ENCODE measurements around the gene ZNF132.
"Not testable (repeated sequence)": the region's sequence is repeated elsewhere in the genome, so short reads cannot be mapped to it uniquely, and the experiment has no call there.

ZNF132 gene

DNA sequence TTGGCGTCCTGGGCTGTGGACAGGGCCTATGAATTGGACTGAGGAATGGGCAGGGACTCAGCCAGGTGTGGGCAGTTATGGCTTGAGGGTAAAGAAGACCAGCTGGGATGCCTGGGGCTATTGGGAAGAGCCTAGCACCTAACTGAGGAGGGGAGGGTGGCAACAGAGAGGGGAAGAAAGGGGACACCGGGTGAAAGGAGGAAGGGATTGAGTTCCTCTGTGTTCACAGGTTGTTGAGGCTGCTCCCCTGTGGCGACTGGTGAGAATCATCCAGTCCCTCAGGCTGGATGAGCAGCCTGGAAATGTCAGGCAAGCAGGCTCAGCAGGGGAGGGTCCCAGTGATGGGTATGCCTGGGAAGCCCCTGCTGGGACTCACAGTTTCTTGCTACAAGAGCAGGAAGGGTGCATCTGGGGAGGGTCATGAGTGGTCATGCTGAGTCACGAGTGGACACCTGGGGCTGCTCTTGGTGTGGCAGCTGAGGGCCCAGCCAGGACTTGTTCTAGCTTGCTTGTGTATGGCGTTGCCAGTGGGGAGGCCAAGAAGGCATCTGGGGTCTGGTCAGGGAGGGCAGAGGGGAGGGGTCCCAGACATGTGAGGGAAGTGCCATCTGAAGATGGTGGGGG is 28.4 kb upstream of the ZNF132 start:
- DNase-seq (ENCODE audit: low read depth, low spot score), result peak; percentile 21

DNA sequence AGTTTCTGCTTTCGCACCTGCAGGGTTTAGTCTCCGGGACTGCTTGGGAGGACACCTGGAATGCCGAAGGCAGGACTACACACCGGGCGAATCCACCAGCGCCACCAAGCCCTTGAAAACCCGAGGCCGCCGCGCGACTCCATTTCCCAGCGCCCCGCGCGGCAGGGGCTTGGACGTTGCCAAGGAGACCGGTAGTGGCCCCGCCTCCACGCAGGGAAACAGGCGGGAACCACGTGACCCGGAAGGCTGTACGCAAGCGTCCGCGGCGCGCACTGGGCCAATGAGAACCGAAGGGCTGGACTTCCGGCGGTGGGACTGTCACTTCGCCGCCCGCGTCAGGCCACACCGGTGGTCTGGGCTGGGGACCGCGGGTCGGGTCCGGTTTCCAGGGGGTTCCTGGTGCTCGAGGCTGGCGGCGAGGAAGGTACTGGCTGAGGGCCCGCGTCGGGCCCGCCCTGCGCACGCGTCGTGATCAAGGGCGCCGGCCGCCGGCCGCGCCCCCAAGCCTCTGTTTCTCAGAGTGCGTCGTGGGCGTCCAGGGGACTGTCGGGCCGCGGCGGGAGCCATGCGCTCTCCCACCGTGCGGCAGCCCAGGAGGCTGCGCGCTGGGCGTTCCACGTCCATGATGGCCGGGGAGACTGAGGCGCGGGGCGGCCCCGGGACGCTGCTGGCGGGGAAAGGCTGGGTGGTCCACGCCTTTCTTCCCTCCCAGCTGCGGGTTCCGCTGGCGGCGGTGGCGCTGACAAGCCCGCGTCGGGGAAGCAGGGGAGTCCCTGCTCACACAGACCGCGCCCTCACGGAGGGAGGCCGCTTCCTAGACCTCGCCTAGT is 27.0 kb upstream of the ZNF132 start, which contains the start of gene ZNF324:
TSS of gene ZNF324 (plus strand) at position 321 of the 830 bp plus-strand sequence. CDS start 2,106 bp downstream, outside the sequence.
- peak; percentile 98 for DNase-seq (ENCODE audit: low read depth, low spot score)

DNA sequence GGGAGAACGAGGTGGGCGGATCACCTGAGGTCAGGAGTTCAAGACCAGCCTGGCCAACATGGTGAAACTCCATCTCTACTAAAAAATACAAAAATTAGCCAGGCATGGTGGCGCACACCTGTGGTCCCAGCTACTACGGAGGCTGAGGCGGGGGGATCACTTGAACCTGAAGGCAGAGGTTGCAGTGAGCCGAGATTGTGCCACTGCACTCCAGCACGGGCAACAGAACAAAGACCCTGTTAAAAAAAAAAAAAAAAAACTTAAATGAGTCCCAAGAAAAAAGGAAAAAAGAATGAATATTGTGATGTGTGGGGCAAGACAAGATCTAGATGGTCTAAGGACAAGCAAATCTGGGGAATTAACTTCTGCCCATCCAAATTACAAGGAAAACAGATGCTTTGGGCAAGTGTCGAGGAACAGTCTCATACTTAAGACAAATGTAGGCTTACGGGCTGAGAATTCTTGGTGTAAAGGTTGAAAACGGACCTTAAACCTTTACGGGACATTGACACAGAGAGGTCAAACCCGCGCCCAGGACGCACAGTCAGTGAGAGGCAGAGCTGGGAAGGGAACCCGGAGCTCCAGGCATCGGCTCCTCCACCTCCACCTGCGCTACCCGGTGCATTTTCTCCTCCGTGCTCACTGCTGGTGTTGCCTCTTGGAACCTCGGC is 26.3 kb upstream of the ZNF132 start:
- DNase-seq (ENCODE audit: low read depth, low spot score), result no peak

DNA sequence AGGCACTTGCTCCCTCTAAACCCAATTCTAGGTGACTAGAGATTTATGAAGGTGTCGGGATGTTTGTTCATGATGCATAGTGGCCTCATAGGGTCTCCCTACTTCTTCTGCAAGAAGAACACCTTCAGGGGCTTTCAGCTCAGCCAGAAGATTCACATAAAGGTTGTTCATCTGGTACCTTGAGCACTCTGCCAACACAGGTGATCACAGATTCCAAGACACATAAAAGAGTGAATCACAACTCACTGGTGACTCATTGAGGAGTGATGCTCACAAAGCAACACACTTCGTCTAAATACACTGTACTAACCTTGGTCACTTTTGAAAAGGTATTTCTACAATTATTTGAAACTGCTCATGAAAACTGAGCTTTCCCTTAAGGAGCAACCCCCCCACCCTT is 20.1 kb upstream of the ZNF132 start:
- no peak for DNase-seq (ENCODE audit: low read depth, low spot score)

DNA sequence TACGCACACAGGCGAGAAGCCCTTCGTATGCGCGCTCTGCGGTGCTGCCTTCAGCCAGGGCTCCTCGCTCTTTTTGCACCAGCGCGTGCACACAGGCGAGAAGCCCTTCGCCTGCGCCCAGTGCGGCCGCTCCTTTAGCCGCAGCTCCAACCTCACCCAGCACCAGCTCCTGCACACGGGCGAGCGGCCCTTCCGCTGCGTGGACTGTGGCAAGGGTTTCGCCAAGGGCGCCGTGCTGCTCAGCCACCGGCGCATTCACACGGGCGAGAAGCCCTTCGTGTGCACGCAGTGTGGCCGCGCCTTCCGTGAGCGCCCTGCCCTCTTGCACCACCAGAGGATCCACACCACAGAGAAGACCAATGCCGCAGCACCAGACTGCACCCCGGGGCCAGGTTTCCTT is 16.2 kb upstream of the ZNF132 start:
- DNase-seq (ENCODE audit: low read depth, low spot score), result no peak

DNA sequence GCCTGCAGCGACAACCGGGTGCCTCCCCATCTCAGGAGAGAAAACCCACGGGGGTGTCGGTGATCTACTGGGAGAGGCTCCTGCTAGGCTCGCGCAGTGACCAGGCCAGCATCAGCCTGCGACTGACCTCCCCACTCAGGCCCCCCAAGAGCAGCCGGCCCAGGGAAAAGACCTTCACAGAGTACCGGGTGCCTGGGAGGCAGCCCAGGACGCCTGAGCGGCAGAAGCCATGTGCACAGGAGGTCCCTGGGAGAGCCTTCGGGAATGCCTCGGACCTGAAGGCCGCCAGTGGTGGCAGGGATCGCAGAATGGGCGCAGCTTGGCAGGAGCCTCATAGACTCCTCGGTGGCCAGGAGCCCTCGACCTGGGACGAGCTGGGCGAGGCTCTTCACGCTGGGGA is 15.4 kb upstream of the ZNF132 start:
- no peak for DNase-seq (ENCODE audit: low read depth, low spot score)

DNA sequence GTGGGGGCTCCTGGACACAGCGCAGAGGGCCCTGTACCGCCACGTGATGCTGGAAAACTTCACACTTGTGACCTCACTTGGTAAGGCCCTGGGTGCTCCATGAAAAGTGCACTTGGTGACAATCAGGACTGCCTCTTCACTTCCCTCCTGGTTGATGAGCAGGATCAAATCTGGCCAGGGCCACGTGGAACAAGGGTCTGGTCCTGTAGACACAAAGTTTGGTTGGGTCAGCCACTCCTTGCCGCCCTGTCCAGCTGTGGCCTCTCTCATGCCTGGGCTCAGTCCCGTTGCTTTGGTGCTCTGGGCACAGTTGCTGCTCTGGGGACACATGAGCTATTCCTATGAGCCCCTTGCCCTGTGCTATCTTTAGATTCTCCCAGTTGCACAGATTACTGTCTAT is 13.8 kb upstream of the ZNF132 start:
- DNase-seq (ENCODE audit: low read depth, low spot score), result no peak

DNA sequence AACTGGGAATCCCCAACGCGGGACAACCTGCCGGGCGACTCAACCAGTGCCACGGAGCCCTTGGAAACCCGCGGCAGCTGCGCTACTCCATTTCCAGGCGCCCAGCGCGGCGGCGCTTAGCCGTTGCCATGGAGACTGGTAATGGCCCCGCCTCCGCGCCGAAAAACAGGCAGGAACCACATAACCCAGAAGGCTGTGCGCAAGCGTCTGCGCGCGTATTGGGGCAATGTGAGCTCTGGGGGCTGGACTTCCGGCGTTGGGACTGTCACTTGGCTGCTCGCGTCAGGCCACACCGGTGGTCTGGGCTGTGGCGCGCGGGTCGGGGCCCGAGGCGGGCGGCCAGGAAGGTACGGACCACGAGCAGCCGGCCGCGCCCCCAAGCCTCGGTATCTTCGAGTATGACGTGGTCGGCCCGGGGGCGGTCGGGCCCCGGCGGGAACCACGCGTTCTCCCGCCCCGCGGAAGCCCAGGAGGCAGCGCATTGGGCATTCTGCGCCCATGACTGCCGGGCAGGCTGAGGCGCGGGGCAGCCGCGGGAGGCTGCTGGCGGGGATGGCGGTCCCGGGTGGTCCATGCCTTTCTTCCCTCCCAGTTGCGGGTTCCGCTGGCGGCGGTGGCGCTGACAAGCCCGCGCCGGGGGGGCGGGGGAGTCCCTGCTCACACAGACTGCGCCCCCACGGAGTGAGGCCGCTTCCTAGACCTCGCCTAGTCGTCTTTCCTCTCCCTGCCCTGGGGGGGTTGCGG is 11.6 kb upstream of the ZNF132 start, which contains the start of gene ZNF324B:
TSS of gene ZNF324B (plus strand) at position 265 of the 744 bp plus-strand sequence. CDS start 2,080 bp downstream, outside the sequence.
- peak; percentile 97 for DNase-seq (ENCODE audit: low read depth, low spot score)

DNA sequence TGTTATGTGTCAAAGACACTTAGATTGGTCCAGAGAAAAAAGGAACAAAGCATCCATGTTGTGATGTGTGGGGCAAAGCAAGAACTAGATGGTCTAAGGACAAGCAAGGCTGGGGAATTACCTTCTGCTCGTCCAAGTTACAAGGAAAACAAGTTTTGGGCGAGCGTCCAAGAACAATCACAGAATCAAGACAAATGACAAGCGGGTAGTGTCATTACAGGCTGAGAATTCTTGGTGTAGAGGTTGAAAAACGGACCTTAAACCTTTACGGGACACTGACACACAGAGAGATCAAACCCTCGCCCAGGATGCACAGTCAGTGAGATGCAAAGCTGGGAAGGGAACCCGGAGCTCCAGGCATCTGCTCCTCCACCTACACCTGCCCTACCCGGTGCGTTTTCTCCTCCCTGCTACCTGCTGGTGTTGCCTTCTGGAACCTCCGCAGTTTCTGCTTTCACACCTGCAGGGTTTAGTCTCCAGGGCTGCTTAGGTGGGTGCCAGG is 11.0 kb upstream of the ZNF132 start:
- DNase-seq (ENCODE audit: low read depth, low spot score), result no peak

DNA sequence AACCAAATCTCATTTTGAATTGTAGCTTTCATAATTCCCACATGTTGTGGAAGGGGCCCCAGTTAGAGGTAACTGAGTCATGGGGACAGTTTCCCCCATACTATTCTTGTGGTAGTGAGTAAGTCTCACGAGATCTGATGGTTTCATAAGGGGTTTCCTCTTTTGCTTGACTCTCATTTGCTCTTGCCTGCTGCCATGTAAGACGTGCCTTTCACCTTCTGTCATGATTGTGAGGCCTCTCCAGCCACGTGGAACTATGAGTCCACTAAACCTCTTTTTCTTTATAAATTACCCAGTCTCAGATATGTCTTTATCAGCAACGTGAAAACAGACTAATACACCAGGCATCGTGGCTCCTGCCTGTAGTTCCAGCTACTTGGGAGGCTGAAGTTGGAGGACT is 10.0 kb upstream of the ZNF132 start:
- DNase-seq (ENCODE audit: low read depth, low spot score), result not testable (repeated sequence)

DNA sequence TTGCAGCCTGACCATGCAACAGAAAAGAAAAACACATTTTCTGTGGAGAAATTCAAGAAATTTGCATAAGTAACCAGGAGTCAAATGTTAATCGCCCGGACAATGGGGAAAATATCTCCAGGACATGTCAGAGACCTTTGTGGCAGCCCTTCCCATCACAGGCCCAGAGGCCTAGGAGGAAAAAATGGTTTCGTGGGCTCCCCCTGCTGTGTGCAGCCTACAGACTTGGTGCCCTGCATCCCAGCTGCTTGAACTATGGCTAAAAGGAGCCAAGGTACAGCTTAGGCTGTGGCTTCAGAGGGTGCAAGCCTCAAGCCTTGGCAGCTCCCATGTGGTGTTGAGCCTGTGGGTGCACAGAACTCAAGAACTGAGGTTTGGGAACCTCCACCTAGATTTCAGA is 8.9 kb upstream of the ZNF132 start:
- not testable (repeated sequence) for DNase-seq (ENCODE audit: low read depth, low spot score)

DNA sequence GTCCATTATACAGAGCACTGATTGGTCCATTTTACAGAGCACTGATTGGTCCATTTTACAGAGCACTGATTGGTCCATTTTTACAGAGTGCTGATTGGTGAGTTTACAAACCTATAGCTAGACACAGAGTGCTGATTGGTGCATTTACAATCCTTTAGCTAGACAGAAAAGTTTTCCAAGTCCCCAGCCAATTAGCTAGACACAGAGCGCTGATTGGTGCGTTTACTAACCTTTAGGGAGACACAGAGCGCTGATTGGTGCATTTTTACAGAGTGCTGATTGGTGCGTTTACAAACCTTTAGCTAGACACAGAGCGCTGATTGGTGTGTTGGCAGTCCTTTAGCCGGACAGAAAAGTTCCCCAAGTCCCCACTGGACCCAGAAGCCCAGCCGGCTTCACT is 3.0 kb upstream of the ZNF132 start:
- not testable (repeated sequence) for DNase-seq (ENCODE audit: low read depth, low spot score)

DNA sequence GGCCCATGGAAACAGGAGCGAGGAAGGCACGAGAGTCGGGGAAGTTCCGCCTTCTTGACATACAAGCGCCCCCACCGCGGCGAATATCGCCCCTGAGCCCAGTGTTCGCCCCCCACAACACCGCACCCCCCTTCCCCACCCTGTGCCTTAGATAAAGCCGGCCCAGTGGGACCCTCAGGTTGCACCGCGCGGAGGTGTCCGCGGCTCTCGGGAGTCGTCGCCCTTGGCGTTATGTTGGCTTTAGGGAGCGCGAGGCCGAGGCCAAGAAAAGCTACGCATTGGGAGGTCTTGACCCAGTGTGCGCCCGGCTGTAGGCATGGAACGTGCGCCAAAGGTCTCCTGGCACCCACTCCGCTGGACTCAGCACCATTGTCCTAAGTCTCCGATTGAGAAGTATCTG is 603 bp upstream of the ZNF132 start:
- DNase-seq (ENCODE audit: low read depth, low spot score), result no peak

DNA sequence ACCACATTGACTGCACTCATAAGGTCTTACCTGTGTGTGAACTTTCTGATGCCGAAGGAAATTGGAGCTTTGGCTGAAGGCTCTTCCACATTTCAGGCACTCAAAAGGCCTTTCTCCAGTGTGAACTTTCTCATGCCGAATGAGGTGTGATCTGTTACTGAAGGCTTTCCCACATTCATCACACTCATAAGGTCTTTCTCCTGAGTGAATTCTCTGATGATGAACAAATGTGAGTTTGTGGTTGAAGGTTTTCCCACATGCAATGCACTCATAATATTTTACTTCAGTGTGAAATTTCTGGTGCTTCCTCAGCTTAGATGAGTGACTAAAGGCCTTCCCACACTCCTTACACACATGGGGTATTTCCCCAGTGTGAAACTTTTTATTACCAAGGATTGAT is 5.7 kb downstream of the ZNF132 start:
- DNase-seq (ENCODE audit: low read depth, low spot score), result no peak

DNA sequence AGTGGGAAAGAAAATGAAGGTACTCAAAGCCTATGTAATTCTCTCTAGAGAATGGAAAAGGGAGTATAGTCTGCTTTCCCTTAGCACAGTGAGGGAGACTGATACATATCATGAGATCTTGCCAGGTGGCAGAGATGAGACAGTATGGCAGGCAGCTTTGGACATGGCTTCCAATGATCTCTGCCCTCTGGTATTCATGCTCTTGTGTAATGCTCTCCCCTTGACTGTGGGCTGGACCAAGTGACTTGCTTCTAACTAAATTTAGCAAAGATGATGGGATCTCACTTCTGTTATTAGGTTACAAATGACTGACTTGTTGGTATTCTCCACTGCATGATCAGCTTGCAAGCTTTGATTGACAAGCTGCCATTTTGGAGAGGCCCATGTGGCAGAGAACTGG is 10.2 kb downstream of the ZNF132 start:
- DNase-seq (ENCODE audit: low read depth, low spot score), result no peak

DNA sequence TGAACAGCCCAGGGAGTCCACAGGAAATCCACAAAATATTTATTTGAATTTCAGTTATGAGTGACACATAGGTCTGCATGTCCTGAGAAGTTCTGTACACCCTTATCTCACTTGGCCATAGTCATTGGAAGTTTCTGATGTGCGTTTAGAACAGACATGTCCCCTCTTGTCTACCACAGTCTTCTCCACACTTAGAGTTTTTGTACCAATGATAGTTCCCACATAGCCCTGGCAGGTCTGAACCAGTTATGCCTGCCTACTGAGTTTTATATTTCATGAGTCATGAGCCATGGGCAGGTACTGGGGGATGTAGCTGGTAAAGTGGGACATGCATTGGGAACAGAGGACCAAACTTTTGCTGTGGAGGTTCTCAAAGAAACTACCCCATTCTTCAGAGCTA is 11.3 kb downstream of the ZNF132 start:
- DNase-seq (ENCODE audit: low read depth, low spot score), result no peak

DNA sequence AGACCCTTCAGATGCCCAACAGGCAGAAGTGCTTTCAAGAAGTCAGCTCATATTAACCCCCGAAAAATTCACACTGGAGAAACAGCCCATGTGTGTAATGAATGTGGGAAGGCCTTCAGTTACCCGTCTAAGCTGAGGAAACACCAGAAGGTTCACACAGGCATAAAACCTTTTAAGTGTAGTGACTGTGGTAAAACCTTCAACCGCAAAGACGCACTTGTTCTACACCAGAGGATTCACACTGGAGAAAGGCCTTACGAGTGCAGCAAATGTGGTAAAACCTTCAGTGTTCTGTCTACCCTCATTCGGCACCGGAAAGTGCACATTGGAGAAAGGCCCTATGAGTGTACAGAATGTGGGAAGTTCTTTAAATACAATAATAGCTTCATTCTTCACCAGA is 22.9 kb downstream of the ZNF132 start:
- DNase-seq (ENCODE audit: low read depth, low spot score), result no peak

DNA sequence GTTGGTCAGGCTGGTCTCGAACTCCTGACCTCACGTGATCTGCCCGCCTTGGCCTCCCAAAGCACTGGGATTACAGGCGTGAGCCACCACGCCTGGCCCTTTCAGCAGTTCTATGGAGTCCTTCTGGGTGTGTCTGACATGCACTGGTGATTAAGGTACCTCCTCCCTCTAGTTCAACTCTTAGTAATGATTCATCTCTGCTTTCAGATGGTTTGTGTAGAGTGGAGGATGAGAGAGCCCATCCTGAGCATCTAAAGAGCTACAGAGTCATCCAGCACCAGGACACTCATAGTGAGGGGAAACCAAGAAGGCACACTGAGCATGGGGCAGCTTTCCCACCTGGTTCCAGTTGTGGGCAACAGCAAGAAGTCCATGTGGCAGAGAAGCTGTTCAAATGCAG is 23.3 kb downstream of the ZNF132 start:
- no peak for DNase-seq (ENCODE audit: low read depth, low spot score)

DNA sequence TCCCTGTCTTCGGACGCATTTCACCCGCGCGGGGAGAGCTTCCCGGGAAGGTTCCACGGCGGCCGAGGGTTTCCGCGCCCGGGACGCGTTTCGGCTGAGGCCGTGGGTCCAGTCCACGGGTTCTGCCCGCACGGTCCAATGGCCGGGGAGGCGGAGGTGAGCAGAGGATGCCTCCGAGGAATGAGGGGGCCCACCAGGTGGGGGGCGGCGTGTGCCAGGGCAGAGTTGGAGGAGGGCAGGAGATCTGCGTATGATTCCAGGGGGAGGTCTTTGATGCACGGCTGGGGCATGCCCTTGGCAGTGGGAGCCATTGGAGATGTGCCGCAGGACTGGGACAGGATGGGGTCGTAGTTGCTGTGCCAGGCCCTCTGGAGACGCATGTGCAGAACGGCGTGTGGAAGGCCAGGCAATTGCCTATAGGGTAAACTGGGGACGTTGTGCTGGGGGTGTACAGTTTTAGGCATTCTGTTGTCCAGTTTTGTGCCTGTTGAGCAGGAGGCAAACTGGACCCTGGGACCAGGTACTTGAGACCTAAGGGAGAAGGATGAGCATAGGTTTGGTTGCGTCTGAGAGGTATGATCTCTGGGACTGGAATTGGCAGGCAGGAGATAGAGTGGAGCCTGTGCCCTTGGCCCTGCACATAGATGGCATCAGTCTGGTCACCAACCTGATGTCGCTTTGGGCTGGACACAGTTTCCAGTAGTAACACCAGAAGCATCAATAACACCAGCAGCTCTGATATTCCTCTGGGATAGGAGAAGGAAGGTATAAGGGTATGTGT is 30.8 kb downstream of the ZNF132 start:
- no peak for DNase-seq (ENCODE audit: low read depth, low spot score)

DNA sequence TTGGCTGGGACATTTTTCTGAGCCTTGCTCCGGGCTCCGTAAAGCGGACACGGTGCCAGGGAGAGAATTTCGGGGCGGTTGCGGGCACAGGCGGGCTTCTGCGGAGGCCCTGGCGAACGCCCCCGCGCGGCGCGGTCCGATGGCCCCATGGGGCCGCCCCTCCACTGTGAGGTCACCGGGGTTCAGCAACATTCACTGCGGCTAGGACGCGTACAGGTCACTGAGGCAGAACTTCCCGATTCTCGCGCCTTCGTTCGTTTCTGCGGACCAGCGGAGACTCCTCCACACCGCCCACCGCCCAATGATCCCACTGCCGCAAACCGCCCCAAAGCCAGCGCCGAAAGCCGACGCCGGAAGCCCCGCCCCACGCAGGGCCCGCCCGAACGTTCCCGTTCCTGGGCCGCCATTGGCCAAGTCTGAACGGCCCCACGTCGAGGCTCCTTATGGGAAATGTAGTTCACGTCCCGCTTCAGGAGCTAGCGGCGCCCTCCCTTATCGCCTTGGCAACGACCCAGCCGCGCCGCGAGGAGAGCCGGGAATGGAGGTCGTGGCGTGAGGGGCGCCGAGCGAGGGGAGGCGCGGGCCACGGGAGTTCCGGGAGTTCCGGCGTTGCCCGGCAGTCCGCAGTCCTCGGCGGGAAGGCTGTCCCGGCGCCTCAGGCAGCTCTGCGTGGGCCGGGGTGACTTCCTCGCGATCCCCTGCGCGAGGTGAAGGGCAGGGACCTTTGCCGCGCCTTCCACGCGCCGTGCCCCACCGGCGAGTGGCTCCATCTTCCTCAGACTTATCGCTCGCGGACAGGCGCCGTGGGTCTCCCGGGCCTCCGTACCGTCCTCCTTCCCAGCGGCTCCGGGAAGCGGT is 31.6 kb downstream of the ZNF132 start, which contains the start of gene ZNF584:
TSS of gene ZNF584 (plus strand) at position 498 of the 858 bp plus-strand sequence. CDS start 499 bp downstream, outside the sequence.
- DNase-seq (ENCODE audit: low read depth, low spot score), result peak; percentile 96
